ENCODE measurements around the gene KLC4. TPM values are rescaled to one million over a fixed set of nuclear protein-coding genes. Genes with fewer than 3 reads are reported as not detected.

KLC4 gene
- total and polyA plus RNA-seq, 9 of the 15 experiments (the other 6 are each of a cell fraction or from before 2014, with no cell fraction given): 1.7 to 16.2 (median 7.7) TPM

- TF ChIP-seq, protein P1, sequence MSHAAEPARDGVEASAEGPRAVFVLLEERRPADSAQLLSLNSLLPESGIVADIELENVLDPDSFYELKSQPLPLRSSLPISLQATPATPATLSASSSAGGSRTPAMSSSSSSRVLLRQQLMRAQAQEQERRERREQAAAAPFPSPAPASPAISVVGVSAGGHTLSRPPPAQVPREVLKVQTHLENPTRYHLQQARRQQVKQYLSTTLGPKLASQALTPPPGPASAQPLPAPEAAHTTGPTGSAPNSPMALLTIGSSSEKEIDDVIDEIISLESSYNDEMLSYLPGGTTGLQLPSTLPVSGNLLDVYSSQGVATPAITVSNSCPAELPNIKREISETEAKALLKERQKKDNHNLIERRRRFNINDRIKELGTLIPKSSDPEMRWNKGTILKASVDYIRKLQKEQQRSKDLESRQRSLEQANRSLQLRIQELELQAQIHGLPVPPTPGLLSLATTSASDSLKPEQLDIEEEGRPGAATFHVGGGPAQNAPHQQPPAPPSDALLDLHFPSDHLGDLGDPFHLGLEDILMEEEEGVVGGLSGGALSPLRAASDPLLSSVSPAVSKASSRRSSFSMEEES (CRISPR knock-in tag; IDR thresholded peaks at IDR 0.05): peak; percentile 57
- peak; percentile 87 for TF ChIP-seq KLF1 (tag; IDR thresholded peaks at IDR 0.05)
- no peak for TF ChIP-seq TCFL5 (CRISPR knock-in tag; conservative IDR thresholded peaks at IDR 0.05)
- TF ChIP-seq ZZZ3 (IDR thresholded peaks at IDR 0.05): no peak
- no peak for TF ChIP-seq CEBPZ (IDR thresholded peaks at IDR 0.05; ENCODE audit: borderline replicate concordance, low read depth, low read length)
- TF ChIP-seq SMC3 (conservative IDR thresholded peaks at IDR 0.05; ENCODE audit: insufficient read depth, low read depth, low read length): no peak
- TF ChIP-seq, protein P2, sequence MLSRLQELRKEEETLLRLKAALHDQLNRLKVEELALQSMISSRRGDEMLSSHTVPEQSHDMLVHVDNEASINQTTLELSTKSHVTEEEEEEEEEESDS (CRISPR knock-in tag; IDR thresholded peaks at IDR 0.05): no peak
- TF ChIP-seq BCOR (IDR thresholded peaks at IDR 0.05): no peak
- TF ChIP-seq ZC3H8 (IDR thresholded peaks at IDR 0.05): 0 out of 2 replicates have a peak, but pooled peaks have one; percentile 54
- TF ChIP-seq, protein P3, sequence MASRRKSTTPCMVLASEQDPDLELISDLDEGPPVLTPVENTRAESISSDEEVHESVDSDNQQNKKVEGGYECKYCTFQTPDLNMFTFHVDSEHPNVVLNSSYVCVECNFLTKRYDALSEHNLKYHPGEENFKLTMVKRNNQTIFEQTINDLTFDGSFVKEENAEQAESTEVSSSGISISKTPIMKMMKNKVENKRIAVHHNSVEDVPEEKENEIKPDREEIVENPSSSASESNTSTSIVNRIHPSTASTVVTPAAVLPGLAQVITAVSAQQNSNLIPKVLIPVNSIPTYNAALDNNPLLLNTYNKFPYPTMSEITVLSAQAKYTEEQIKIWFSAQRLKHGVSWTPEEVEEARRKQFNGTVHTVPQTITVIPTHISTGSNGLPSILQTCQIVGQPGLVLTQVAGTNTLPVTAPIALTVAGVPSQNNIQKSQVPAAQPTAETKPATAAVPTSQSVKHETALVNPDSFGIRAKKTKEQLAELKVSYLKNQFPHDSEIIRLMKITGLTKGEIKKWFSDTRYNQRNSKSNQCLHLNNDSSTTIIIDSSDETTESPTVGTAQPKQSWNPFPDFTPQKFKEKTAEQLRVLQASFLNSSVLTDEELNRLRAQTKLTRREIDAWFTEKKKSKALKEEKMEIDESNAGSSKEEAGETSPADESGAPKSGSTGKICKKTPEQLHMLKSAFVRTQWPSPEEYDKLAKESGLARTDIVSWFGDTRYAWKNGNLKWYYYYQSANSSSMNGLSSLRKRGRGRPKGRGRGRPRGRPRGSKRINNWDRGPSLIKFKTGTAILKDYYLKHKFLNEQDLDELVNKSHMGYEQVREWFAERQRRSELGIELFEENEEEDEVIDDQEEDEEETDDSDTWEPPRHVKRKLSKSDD (conservative IDR thresholded peaks at IDR 0.05; ENCODE audit: low read length): no peak
- TF ChIP-seq DDX20 (tag; IDR thresholded peaks at IDR 0.05; ENCODE audit: low read depth): no peak
- no peak for TF ChIP-seq SAFB2 (IDR thresholded peaks at IDR 0.05; ENCODE audit: borderline replicate concordance, low read depth, low read length, severe bottlenecking)
- no peak for TF ChIP-seq SAP30 (IDR thresholded peaks at IDR 0.05; ENCODE audit: borderline replicate concordance, insufficient read depth, low read depth, low read length, poor library complexity, severe bottlenecking)
- peak; percentile 44; the same call in 1 of the 2 replicates for TF ChIP-seq LEF1 (IDR thresholded peaks at IDR 0.05)
- TF ChIP-seq ILK (tag; IDR thresholded peaks at IDR 0.05; ENCODE audit: borderline replicate concordance, low read depth): no peak
- TF ChIP-seq HMGN3 (IDR thresholded peaks at IDR 0.05; ENCODE audit: borderline replicate concordance, extremely low read depth, insufficient read length, low read depth, low read length): peak; percentile 98
- TF ChIP-seq BDP1 (IDR thresholded peaks at IDR 0.05; ENCODE audit: insufficient read depth, insufficient read length): no peak
- TF ChIP-seq GABPB2 (CRISPR knock-in tag; conservative IDR thresholded peaks at IDR 0.05): no peak
- no peak for TF ChIP-seq ZSCAN29 (IDR thresholded peaks at IDR 0.05)
- no peak for TF ChIP-seq ZKSCAN3 (CRISPR knock-in tag; IDR thresholded peaks at IDR 0.05)
- peak in 1 of 2 experiments; percentile 83; a peak in 3 of 4 replicates for TF ChIP-seq NONO (IDR thresholded peaks at IDR 0.05; ENCODE audit: low read depth in 2 of 2, low read length in 1 of 2)
Measured at GRCh38 chr6:43053545-43054205, 5.8 kb upstream of the KLC4 start, which contains the start of gene CUL7 (continued).
